OCI-LY3 (cell line): ENCODE measurements around the gene CDH8.
A peak's percentile ranks its signal among the peaks of the same experiment; 100 is the strongest.

Source experiments
- H2AFZ ChIP-seq: fragments of 200-600, 300-600 bp; shearing (Covaris generic); 2 replicates; pipeline ENCODE4 v1.6.0; 2014; ENCODE audit warnings: antibody characterized with exemption, low read depth, low read length
- H3K27ac ChIP-seq: fragments of 200-600, 300-600 bp; sonication (generic); 2 replicates; pipeline ENCODE4 v1.5.1; 2014; ENCODE audit warnings: mild to moderate bottlenecking, low read length, moderate library complexity, mixed read lengths
- H3K27me3 ChIP-seq: fragments of 200-600, 300-600 bp; sonication (generic); 2 replicates; pipeline ENCODE4 v1.6.1; 2014; ENCODE audit warnings: low read depth, low read length, mixed read lengths
- H3K36me3 ChIP-seq: fragments of 200-600, 300-600 bp; sonication (generic); replicated peaks from 2 replicates; pipeline ENCODE3; 2014; ENCODE audit warnings: low read depth, low read length, mixed read lengths
- H3K4me1 ChIP-seq: fragments of 300-600, 200-600 bp; sonication (generic); 2 replicates; pipeline ENCODE4 v1.6.1; 2014; ENCODE audit warnings: low read length, mixed read lengths
- H3K4me2 ChIP-seq: fragments of 200-600, 300-600 bp; sonication (generic); 2 replicates; pipeline ENCODE4 v1.6.1; 2014; ENCODE audit warnings: low read length, mixed read lengths
- H3K4me3 ChIP-seq: fragments of 300-600, 200-600 bp; sonication (generic); 2 replicates; pipeline ENCODE4 v1.5.1; 2014; ENCODE audit warnings: antibody characterized with exemption, mild to moderate bottlenecking, low read length, moderate library complexity
- H3K79me2 ChIP-seq: fragments of 300-600, 200-600 bp; shearing (Covaris generic); 2 replicates; pipeline ENCODE4 v1.6.1; 2014; ENCODE audit warnings: mild to moderate bottlenecking, low read length, mixed read lengths
- H3K9ac ChIP-seq: fragments of 300-600, 200-600 bp; shearing (Covaris generic); 2 replicates; pipeline ENCODE4 v1.6.0; 2014; ENCODE audit warnings: mild to moderate bottlenecking, low read length, moderate library complexity
- H3K9me3 ChIP-seq: fragments of 200-600, 300-600 bp; shearing (Covaris generic); 2 replicates; pipeline ENCODE4 v1.6.1; 2014; ENCODE audit warnings: low read length, mixed read lengths; ENCODE audit not compliant: insufficient read depth
- H4K20me1 ChIP-seq: fragments of 200-600, 300-600 bp; sonication (generic); 2 replicates; pipeline ENCODE4 v1.6.1; 2016; ENCODE audit warnings: low read length, mixed read lengths; ENCODE audit not compliant: insufficient read depth
- EZH2phosphoT487 ChIP-seq: fragments of 200-600 bp; shearing (Covaris generic); IDR thresholded peaks from 2 replicates; pipeline ENCODE4 v1.6.1; 2018; ENCODE audit warnings: antibody characterized with exemption, mixed run types, low read depth
- TF ChIP-seq, protein P1 (sequence below): fragments of 200-600, 300-600 bp; sonication (generic); IDR thresholded peaks from 2 replicates; pipeline ENCODE4 v1.5.1; 2014; ENCODE audit warnings: antibody characterized with exemption, low read length, low read depth

Gene CDH8

DNA sequence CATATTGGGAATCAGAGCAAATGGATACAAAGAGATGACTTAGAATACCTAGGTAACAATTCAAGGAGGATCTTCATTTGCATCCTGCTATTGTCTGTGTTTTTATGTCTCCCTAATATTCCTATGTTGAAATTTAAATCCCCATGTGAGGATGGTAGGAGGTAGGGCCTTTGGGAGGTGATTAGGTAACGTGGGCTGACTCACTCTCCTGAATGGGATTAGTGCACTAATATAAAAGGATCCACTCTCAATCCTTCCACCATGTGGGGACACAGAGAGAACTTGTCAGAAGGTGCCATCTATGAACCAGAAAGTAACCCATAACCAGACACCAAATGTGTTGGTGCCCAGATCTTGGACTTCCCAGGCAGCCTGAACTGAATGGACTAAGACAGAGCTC, 83.4 kb downstream of the CDH8 start:
- Histone ChIP-seq H3K4me1 (no peaks in the 10 kb centered on the region), H3K9ac (no peak overlapping the region), H3K79me2 (no peaks in the 10 kb centered on the region), H3K27me3 (no peaks in the 10 kb centered on the region; the same call in 1 of the 2 replicates), H3K4me2 (no peak overlapping the region), H4K20me1 (no peaks in the 10 kb centered on the region), H3K4me3 (no peak overlapping the region), H2AFZ (no peak overlapping the region), H3K36me3 (no peaks in the 10 kb centered on the region), H3K9me3 (no peaks in the 10 kb centered on the region), H3K27ac (no peak overlapping the region)
- no peak for TF ChIP-seq EZH2phosphoT487
- TF ChIP-seq, protein P1, sequence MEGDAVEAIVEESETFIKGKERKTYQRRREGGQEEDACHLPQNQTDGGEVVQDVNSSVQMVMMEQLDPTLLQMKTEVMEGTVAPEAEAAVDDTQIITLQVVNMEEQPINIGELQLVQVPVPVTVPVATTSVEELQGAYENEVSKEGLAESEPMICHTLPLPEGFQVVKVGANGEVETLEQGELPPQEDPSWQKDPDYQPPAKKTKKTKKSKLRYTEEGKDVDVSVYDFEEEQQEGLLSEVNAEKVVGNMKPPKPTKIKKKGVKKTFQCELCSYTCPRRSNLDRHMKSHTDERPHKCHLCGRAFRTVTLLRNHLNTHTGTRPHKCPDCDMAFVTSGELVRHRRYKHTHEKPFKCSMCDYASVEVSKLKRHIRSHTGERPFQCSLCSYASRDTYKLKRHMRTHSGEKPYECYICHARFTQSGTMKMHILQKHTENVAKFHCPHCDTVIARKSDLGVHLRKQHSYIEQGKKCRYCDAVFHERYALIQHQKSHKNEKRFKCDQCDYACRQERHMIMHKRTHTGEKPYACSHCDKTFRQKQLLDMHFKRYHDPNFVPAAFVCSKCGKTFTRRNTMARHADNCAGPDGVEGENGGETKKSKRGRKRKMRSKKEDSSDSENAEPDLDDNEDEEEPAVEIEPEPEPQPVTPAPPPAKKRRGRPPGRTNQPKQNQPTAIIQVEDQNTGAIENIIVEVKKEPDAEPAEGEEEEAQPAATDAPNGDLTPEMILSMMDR: no peak

DNA sequence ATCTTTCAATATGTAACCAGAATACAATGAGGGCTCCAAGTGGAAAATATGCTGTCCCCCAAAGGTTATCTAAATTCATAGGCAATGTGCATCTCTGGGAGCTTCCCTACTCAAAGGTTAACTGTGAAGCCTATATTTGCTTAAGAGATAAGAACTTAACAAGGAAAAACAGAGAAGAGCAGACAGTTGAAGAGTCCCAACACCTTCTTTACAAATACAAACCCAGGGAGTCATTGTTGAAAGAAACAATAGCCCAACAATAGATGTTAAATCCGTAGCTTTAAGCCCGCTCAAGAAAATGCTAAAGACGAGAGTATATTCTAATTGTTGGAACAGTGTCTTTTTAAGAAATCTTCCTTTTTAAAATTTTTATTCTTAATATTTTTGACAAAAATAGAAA, 87.8 kb downstream of the CDH8 start:
- Histone ChIP-seq H3K4me1 (no peaks in the 10 kb centered on the region), H3K9me3 (no peaks in the 10 kb centered on the region), H3K4me3 (no peak overlapping the region), H3K4me2 (no peak overlapping the region), H3K27ac (no peak overlapping the region), H4K20me1 (no peaks in the 10 kb centered on the region), H2AFZ (no peak overlapping the region), H3K9ac (no peak overlapping the region), H3K27me3 (no peaks in the 10 kb centered on the region; the same call in none of the 2 replicates), H3K79me2 (no peaks in the 10 kb centered on the region), H3K36me3 (no peaks in the 10 kb centered on the region)
- no peak for TF ChIP-seq EZH2phosphoT487
- TF ChIP-seq, protein P1: no peak

DNA sequence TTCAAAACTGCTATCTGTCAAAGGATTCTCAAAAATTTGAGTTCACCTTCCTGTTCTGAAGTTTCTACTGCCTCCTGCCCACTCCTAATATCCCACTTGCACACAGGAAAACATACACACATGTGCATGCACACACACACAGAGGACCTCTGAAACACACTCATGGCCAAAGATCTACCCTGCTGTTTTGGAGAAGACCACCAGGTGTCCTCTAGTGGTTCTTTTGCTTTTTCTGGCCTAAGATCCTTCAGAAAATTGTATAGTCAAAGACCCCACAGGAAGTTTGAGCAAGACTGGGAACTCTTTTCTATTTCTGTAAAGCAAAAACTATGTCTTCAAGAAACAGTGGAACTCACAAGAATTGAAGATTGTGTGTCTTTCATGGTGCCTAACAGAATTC, 90.2 kb downstream of the CDH8 start:
- H3K9me3 ChIP-seq: no peaks in the 10 kb centered on the region
- no peak overlapping the region for H3K4me3 ChIP-seq
- H4K20me1 ChIP-seq: no peaks in the 10 kb centered on the region
- H3K36me3 ChIP-seq: no peaks in the 10 kb centered on the region
- H3K9ac ChIP-seq: no peak overlapping the region
- H3K79me2 ChIP-seq: no peaks in the 10 kb centered on the region
- no peaks in the 10 kb centered on the region for H3K4me1 ChIP-seq
- TF ChIP-seq EZH2phosphoT487: no peak
- TF ChIP-seq, protein P1: peak; percentile 34; the same call in 1 of the 2 replicates
- H2AFZ ChIP-seq: peak overlapping the region; percentile 70; the same call in 1 of the 2 replicates
- H3K27me3 ChIP-seq: no peaks in the 10 kb centered on the region; the same call in none of the 2 replicates
- no peak overlapping the region for H3K4me2 ChIP-seq
- H3K27ac ChIP-seq: no peak overlapping the region

DNA sequence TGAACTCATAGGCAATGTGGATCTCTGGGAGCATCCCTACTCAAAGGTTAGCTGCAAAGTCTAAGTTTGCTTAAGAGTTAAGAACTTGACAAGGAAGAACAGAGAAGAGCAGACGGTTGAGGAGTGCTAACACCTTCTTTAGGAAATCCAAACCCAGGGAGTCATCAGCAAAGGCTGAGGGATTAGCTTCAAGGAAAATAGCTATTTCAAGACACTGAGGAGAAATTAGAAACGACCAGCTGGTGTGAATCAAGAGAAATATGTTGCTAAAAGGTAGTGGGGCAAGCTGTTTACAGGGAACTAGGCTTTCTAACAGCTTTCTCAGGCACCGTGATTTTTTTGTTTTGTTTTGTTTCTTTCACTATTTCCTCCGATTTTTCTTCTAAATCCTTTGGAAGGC, 90.7 kb downstream of the CDH8 start:
- H3K36me3 ChIP-seq: no peaks in the 10 kb centered on the region
- H2AFZ ChIP-seq: peak overlapping the region; percentile 70
- no peak overlapping the region for H3K27ac ChIP-seq
- H3K4me3 ChIP-seq: no peak overlapping the region
- H3K4me1 ChIP-seq: no peaks in the 10 kb centered on the region
- no peak overlapping the region for H3K4me2 ChIP-seq
- no peaks in the 10 kb centered on the region for H3K9me3 ChIP-seq
- H3K9ac ChIP-seq: no peak overlapping the region
- no peak for TF ChIP-seq EZH2phosphoT487
- TF ChIP-seq, protein P1: no peak
- no peaks in the 10 kb centered on the region; the same call in none of the 2 replicates for H3K27me3 ChIP-seq
- no peaks in the 10 kb centered on the region for H3K79me2 ChIP-seq
- H4K20me1 ChIP-seq: no peaks in the 10 kb centered on the region
